HG02840 (cell line): ENCODE results near the gene EEF1AKMT3.

Source experiments
- ATAC-seq: cut with Tn5 transposase; IDR thresholded peaks from one replicate; pipeline ENCODE4 v1.9.1; 2021; ENCODE audit warnings: mild to moderate bottlenecking, moderate library complexity, moderate number of reproducible peaks; ENCODE audit not compliant: unreplicated experiment, low FRiP score

EEF1AKMT3 gene

DNA sequence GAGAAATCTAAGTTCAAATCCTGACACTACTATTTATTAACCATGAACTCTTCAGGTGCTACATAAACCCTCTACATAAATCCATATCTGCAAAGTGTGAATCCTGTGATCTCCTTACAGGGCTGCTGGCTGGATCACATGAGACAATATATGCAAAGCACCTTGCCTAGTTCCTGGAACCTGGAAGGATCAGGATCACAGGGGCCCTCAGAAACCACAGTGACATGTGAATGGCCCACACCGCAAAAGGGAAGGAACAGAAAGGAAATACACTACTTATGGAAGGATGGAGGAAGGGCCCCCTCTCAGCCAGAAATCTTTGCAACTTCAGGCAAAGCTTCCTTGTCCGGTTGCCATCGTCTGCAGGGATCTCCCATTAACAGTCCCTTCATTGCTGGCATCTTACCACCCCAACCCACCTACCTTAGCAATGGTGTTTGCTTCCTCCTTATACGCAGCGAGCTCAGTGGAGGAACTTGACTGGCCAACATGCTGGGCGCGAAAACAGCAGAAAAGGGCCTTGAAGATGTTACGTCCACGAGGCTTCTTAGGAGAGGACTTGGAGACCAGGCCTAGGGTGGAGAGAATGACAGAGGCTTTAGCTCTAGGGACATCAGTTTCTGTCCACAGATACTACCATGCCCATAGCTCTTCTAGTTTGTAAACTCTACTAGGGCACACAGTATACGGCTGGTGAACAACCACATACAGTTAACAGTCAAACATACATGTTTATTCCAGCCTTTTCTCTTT is 56.8 kb downstream of the EEF1AKMT3 start:
- no peak for ATAC-seq

DNA sequence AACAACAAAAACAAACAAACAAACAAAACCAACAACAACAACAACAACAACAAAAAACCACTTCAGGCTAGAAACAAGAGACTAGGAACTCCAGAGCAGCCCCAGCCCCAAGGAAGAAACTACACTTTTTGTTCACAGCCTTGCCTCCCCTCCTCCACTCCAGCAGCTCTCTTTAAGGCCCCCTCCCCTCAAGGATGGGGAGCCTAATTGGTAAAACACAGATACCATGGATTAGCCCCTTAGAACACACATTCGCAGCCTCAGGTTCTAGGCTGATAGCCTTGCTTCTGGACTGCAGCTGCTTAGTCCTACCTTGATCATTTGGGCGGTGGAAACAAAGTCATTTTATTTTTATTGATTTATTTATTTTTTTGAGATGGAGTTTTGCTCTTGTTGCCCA is 58.0 kb downstream of the EEF1AKMT3 start:
- no peak for ATAC-seq
